ENCODE data around the gene ABR.
"Not testable (repeated sequence)": the region's sequence is repeated elsewhere in the genome, so short reads cannot be mapped to it uniquely, and the experiment has no call there.

ABR gene

GRCh38 chr17:1002771-1003555 lies 176.8 kb downstream of the ABR start:
- DNase-seq, result no peak

GRCh38 chr17:1002412-1002753 lies 177.4 kb downstream of the ABR start:
- no peak for DNase-seq

GRCh38 chr17:1001640-1002411 lies 178.0 kb downstream of the ABR start:
- no peak for DNase-seq

- DNase-seq, result no peak
These were observed 179.0 kb downstream of the ABR start for GRCh38 chr17:1000597-1001461.

- no peak for DNase-seq
These were observed 181.7 kb downstream of the ABR start for GRCh38 chr17:998111-998510.

GRCh38 chr17:996554-997344 lies 183.0 kb downstream of the ABR start, which contains the start of gene TIMM22:
TIMM22 (plus strand) TSS chr17:997129; CDS start chr17:997143, 14 bp downstream.
- peak; percentile 96 for DNase-seq

GRCh38 chr17:995324-995723 lies 184.5 kb downstream of the ABR start:
- not testable (repeated sequence) for DNase-seq

GRCh38 chr17:992933-993332 lies 186.8 kb downstream of the ABR start:
- no peak for DNase-seq

GRCh38 chr17:988561-988960 lies 191.2 kb downstream of the ABR start:
- DNase-seq, result no peak

GRCh38 chr17:987931-988330 lies 191.8 kb downstream of the ABR start:
- no peak for DNase-seq

- no peak for DNase-seq
These were observed 193.4 kb downstream of the ABR start for GRCh38 chr17:986322-986929.

- DNase-seq, result no peak
These were observed 195.9 kb downstream of the ABR start for GRCh38 chr17:983921-984320.

- no peak for DNase-seq
These were observed 198.5 kb downstream of the ABR start for GRCh38 chr17:981292-981658.

GRCh38 chr17:980406-981291 lies 199.1 kb downstream of the ABR start:
- peak; percentile 84 for DNase-seq

GRCh38 chr17:979539-980405 lies 200.0 kb downstream of the ABR start, which contains the start of gene NXN:
NXN (minus strand) TSS chr17:979776.
- peak; percentile 64 for DNase-seq

- no peak for DNase-seq
These were observed 200.6 kb downstream of the ABR start for GRCh38 chr17:979212-979538.

- DNase-seq, result no peak
These were observed 201.4 kb downstream of the ABR start for GRCh38 chr17:978103-979093.

GRCh38 chr17:977166-977565 lies 202.6 kb downstream of the ABR start:
- DNase-seq, result no peak

GRCh38 chr17:976312-976711 lies 203.5 kb downstream of the ABR start:
- DNase-seq, result no peak
